HG03159 (cell line): ENCODE data around the gene MN1.
"Not testable (repeated sequence)": the region's sequence is repeated elsewhere in the genome, so short reads cannot be mapped to it uniquely, and the experiment has no call there.

Experiments
- ATAC-seq: cut with Tn5 transposase; IDR thresholded peaks from one replicate; pipeline ENCODE4 v1.9.1; 2021; ENCODE audit warnings: mild to moderate bottlenecking, moderate library complexity; ENCODE audit not compliant: unreplicated experiment

Gene MN1

GRCh38 chr22:27746918-27747317 is 54.6 kb downstream of the MN1 start:
- ATAC-seq = no peak

GRCh38 chr22:27745809-27746208 is 55.7 kb downstream of the MN1 start:
- ATAC-seq = no peak

- no peak for ATAC-seq
Observed at GRCh38 chr22:27745154-27745553, 56.4 kb downstream of the MN1 start.

DNA sequence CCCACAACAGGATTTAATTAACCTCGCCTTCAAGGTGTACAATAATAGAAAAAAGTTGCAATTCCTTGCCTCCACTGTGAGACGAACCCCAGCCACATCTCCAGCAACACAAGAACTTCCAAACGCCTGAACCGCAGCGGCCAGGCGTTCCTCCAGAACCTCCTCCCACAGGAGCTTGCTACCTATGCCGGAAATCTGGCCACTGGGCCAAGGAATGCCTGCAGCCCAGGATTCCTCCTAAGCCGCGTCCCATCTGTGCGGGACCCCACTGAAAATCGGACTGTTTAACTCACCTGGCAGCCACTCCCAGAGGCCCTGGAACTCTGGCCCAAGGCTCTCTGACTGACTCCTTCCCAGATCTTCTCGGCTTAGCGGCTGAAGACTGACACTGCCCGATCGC is 57.5 kb downstream of the MN1 start:
- ATAC-seq = not testable (repeated sequence)

DNA sequence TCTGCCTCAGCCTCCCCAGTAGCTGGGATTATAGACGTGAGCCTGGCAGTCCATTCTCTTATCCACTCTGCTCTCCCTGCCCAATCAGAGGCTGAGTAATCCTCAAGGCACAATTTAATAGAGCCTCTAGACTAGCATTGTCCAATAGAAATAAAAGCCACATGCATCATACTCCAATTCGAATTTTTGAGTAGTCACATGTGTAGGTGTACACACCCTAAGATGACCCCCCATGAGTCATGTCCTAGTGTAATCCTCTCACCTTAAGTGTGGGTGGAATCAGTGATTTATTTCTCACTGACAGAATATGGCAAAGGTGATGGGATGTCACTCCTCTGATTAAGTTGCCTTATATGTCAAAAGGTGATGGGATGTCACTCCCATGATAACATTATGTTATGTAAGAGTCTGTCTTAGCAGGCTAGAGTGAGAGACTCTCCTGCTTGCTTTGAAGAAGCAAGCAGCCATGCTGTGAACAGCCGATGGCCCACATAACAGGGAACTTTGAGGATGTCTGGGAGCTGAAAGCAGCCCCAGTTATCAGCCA is 61.3 kb downstream of the MN1 start:
- no peak for ATAC-seq

DNA sequence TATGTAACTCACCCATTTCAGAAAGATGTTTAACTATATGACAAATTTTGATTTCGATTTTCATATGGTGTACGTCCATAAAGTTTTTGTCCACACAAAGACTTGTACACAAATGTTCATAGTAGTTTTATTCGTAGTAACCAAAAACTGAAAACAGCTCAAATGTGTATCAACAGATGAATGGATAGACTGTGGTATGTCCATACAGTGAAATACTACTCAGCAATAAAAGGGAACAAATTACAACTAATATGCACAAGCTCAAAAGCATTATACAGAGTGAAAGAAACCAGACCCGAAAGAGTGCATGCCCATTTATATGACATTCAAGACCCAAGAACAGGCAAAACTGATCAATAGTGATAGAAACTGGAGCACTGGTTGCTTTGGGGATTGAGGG is 64.0 kb downstream of the MN1 start:
- ATAC-seq = no peak

- no peak for ATAC-seq
Observed at GRCh38 chr22:27734066-27734465, 67.5 kb downstream of the MN1 start.

GRCh38 chr22:27732841-27733240 is 68.7 kb downstream of the MN1 start:
- ATAC-seq = no peak

GRCh38 chr22:27732391-27732790 is 69.2 kb downstream of the MN1 start:
- no peak for ATAC-seq

DNA sequence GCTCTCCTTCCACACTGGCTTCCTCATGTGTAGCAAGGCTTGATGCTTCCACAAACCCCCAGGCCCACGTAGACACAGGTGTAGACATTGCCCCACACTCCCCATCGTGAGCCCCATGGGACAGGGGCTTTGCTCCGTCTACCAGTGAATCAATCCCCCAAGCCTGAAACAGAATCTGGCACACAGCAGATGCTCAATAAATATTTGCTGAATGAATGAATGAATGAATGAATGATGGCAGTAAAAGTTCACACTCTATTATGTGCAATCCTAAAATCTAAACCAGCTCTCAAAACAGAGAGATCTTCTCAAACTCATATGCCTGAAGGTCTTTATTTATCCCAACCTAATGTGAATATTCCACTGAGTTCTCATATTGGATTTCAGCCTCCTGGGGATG is 69.9 kb downstream of the MN1 start:
- ATAC-seq = no peak

DNA sequence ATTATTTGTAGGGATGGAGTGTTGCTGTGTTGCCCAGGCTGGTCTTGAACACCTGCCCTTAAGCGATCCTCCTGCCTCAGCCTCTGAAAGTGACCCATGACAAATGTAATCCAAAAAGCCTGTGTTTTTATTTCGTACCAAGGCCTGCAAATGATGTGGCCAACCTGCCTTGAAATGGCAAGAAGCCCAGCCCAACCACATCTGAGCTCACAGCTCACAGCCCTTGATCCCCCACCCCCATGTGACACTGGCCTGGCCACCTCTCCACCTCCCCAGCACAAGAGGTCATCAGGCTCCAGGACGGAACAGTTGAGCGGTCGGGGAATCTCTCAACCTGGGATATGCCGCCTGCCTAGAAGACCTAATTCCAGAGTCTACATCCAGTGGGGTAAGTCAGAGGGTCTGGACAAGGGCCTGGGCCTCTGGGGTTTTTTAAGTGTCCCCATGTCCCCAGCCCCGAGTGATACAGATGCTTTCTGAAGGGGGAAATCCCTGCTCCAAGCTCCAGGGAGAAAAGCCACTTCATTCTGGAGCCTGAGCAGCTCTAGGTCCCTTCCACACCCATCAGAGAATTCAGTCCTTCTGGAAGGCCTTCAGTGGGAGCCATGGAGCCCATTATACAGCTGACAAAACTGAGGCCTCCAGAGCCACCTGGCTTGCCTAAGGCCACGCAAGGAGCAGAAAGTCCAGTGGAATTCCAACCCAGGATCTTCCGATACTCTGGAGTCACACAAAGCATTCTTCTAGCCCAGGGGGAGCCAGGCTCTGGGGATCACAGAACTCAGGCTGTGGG is 70.7 kb downstream of the MN1 start:
- no peak for ATAC-seq

GRCh38 chr22:27729246-27729645 is 72.3 kb downstream of the MN1 start:
- ATAC-seq = no peak

DNA sequence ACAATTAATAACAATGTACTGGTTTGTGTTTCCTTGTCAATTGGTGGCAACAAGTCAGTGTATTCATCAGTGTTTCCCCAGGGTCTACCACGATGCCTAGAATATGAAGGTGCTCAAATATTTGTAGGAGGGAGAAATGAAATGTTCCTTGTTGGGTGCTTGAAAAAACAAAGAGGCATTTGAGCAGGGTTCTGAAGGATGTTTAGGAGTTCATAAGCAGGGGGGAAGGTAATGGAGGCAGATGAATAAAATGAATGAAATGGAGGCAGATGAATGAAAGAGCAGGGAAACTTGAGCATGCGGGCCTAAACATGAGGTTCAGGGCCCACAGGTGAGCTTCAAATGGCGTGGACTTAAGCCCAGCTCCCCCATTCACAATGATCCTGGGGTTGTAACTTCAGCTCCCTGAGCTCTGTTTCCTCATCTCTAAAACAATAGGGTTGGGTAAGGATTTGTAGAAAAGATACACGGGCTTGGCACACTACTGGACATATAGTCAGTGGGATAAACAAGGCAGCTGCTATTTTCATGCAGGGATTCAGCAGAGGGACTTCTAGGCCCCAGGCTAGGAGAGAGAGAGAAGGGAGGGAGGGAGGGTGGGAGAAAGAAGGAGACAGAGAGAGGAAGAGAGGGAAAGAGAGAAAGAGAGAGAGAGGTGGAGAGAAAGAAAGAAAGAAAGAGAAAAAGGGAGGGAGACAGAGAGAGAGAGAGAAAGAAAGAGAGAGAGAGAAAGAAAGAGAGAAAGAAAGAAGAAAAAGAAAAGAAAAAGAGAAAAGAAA is 73.7 kb downstream of the MN1 start:
- no peak for ATAC-seq

- no peak for ATAC-seq
Observed at GRCh38 chr22:27726686-27727449, 74.7 kb downstream of the MN1 start.

- no peak for ATAC-seq
Observed at GRCh38 chr22:27726331-27726685, 75.2 kb downstream of the MN1 start.

DNA sequence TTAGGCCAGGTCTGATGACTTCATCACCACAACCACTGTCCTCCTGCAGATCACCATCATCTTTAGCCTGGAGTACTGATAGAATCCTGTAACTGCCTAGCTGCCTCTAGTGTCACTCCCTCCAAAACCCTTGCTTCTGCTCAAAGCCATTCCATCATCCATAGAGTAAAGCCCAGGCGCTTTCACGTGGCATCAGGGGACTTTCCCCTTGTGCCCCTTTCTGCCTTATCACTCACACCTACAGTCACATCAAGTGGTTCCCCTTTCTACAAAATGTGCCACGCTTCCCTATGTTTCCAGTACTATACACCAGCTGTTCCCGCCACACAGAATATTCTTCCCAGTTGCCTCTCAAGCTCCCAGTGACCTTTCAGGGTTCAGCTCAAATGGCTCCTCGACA is 75.9 kb downstream of the MN1 start:
- no peak for ATAC-seq

DNA sequence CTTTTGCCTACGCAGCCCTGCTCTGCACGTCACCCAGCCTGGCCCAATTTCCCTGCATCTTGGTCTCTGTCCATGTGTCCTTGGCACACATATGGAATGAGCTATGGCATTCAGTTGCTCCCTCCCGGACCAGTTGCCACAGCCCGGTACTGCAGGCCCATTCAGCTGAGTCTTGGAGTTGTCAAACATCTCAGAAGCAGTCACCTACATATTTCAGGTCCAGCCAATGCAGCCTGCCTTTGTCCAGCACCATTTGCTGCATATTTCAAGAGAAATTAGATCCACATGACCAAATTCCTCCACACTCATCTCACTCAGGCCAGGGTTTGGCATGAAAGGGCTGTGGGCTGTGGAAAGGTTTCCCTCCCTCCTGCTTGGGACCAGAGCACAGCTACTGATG is 76.8 kb downstream of the MN1 start:
- ATAC-seq = no peak

- no peak for ATAC-seq
Observed at GRCh38 chr22:27724157-27724556, 77.4 kb downstream of the MN1 start.

DNA sequence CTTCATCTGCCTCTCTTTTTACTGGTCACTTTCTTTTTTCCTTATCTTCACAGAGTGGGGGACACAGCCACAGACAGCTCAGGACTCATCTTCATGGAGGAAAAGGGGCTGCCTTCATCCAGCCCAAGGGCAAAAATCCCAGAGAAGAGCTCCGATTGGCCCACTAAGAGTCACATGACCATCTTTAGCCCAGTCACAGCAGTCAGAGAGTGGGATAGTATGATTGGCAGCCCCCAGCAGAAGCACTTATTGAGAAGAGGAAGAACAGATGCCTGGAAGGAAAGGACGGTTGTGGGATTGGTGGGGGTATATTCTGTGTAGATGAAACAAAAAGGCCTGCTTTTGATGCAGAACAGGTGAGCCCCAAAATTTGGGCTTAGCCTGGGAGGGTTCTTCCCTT is 77.8 kb downstream of the MN1 start:
- ATAC-seq = no peak

DNA sequence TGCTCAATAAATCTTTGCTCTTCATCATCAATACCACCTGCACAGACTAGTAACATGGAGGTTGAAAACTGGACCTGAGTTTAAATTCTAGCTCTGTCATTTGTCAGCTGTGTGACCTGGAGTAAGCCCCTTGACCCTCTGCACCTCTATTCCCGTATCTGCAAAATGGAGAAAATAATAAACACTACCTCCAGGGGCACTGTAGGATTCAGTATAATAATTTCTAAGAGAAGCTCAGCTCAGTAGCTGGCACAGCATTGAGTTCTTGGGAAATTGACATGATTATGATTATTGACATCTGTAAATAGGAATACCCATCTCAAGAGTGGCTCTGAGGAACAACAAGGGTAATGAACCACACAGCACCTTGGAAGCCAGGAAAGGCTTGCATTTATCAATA is 78.4 kb downstream of the MN1 start:
- ATAC-seq = no peak

DNA sequence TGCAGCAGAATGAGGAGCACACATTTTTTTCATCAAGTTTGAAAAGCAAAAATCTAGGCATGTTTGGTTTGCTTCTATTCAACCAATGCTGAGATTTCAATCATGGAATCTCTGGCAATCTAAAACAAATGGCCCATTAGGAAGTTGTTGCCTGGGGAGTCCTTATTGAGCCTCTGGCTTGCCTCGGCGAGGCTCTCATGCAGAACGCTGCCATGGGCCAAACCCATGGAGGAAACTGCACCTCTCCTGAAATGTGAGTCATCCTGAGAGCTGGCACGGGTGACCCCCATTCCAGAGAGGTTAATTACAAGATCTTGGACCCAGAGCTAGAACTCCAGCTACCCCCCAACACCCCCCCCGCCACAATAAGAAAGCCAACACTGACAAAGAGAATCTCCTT is 80.7 kb downstream of the MN1 start:
- ATAC-seq = no peak
